Peyer's patch (tissue), 4 donors: ENCODE data around the gene ANAPC15. TPM values are rescaled to one million over a fixed set of nuclear protein-coding genes. Genes with fewer than 3 reads are reported as not detected.
A peak's percentile ranks its signal among the peaks of the same experiment; 100 is the strongest.

ENCODE experiments used
- DNase-seq, 3 donors: peaks; one replicate each; pipeline ENCODE4 v3.0.0-alpha.2; 2017 to 2019
- H3K27ac ChIP-seq, 4 donors: fragments of 200-600 bp; sonication (generic); one replicate each; pipeline ENCODE4 v1.5.1; 2016 to 2019
- H3K27me3 ChIP-seq, 2 donors: fragments of 200-600 bp; sonication (generic); one replicate each; pipeline ENCODE4 v1.5.1; 2019
- H3K36me3 ChIP-seq, 3 donors: fragments of 200-600 bp; sonication (generic); one replicate each; pipeline ENCODE4 v1.5.1; 2016 to 2019
- H3K4me1 ChIP-seq, 4 donors: fragments of 200-600 bp; sonication (generic); one replicate each; pipeline ENCODE4 v1.5.1; 2016 to 2019
- H3K4me3 ChIP-seq, 4 donors: fragments of 200-600 bp; sonication (generic); 1 replicate in 3 of 4; 2 replicates in 1 of 4; pipeline ENCODE4 v1.5.1; 2016 to 2019; ENCODE audit warnings: mild to moderate bottlenecking in 1 of 4
- H3K9me3 ChIP-seq, 4 donors: fragments of 200-600 bp; sonication (generic); one replicate each; pipeline ENCODE4 v1.5.1; 2016 to 2019; ENCODE audit warnings: mild to moderate bottlenecking in 1 of 4
- POLR2A ChIP-seq, 2 donors: fragments of 450-650 bp; IDR thresholded peaks; one replicate each; pipeline ENCODE4 v1.5.1; 2017; ENCODE audit warnings: antibody characterized with exemption in 2 of 2, mild to moderate bottlenecking in 2 of 2, moderate library complexity in 2 of 2
- total RNA-seq, 4 donors: library from RNA; depleted of rRNA; stranded (reverse); fragments of >200 nt; gene quantifications; one replicate each; pipeline ENCODE4 v1.1.0, GENCODE V29; 2016
- TF ChIP-seq, protein P1 (sequence below), 6 experiments: fragments of 450-650 bp in 4 of 6; fragments of 200-600 bp in 2 of 6; sonication (generic) in 1 of 6; IDR thresholded peaks; one replicate each; pipeline ENCODE4 v1.5.1; 2017 to 2019; ENCODE audit warnings: antibody characterized with exemption in 6 of 6, mild to moderate bottlenecking in 3 of 6, moderate library complexity in 1 of 6

The ANAPC15 gene
- total RNA-seq, 4 donors from 2014 or later = 24.5 to 56.1 (median 43.0) TPM

DNA sequence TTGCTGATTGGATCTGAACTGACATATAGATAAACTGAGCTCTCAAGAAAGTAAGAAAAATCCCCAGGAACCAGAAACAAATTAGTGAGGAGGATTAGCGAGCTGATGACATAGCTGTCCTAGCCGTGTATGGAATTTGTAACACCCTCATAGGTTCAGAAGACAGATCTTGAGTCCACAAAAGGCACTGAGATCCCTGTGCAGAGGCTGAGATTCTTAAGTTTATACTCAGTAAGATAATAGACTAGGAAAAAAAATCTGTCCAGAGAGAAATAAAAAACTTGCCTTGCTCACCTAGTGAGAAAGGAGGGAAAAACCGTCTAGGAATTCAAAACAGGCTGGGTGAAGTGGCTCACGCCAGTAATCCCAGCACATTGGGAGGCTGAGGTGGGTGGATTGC, 36.7 kb downstream of the ANAPC15 start:
- Histone ChIP-seq H3K4me1 (peaks cover 0 to 19% (median 0%) of the 10 kb centered on the region in 4 donors), H3K9me3 (no peaks in the 10 kb centered on the region), H3K27ac (no peak overlapping the region), H3K36me3 (peaks cover 0 to 6% (median 0%) of the 10 kb centered on the region in 3 donors), H3K4me3 (no peak overlapping the region), H3K27me3 (no peaks in the 10 kb centered on the region)
- no peak for TF ChIP-seq POLR2A (IDR thresholded peaks at IDR 0.05)
- TF ChIP-seq, protein P1, sequence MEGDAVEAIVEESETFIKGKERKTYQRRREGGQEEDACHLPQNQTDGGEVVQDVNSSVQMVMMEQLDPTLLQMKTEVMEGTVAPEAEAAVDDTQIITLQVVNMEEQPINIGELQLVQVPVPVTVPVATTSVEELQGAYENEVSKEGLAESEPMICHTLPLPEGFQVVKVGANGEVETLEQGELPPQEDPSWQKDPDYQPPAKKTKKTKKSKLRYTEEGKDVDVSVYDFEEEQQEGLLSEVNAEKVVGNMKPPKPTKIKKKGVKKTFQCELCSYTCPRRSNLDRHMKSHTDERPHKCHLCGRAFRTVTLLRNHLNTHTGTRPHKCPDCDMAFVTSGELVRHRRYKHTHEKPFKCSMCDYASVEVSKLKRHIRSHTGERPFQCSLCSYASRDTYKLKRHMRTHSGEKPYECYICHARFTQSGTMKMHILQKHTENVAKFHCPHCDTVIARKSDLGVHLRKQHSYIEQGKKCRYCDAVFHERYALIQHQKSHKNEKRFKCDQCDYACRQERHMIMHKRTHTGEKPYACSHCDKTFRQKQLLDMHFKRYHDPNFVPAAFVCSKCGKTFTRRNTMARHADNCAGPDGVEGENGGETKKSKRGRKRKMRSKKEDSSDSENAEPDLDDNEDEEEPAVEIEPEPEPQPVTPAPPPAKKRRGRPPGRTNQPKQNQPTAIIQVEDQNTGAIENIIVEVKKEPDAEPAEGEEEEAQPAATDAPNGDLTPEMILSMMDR (IDR thresholded peaks at IDR 0.05) = no peak
- DNase-seq = no peak

DNA sequence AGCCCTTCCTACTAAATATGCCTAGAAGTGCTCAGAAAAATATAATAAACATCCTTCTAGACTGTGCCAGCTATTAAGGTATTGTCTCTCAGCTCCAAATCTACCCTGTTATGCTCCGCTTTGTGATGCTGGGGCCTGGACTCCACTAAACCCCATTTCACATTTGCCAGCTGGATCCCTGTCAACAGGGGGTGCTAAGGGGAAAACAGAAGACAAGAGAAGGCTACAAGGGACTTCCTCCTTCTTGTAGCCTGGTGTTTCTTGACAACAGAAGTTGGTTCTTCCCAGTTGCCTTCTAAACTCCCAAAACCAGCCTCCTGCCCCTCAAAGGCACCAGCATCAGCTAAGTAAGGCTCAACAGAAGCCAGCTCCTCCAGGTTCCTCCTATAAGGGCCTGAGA, 37.4 kb downstream of the ANAPC15 start:
- H3K4me3 ChIP-seq = no peak overlapping the region
- H3K27ac ChIP-seq = no peak overlapping the region
- H3K9me3 ChIP-seq = no peaks in the 10 kb centered on the region
- TF ChIP-seq POLR2A (IDR thresholded peaks at IDR 0.05) = no peak
- TF ChIP-seq, protein P1 (IDR thresholded peaks at IDR 0.05) = no peak
- peaks cover 0 to 6% (median 0%) of the 10 kb centered on the region in 3 donors for H3K36me3 ChIP-seq
- peaks cover 0 to 25% (median 1%) of the 10 kb centered on the region in 4 donors for H3K4me1 ChIP-seq
- no peaks in the 10 kb centered on the region for H3K27me3 ChIP-seq
- DNase-seq = no peak

DNA sequence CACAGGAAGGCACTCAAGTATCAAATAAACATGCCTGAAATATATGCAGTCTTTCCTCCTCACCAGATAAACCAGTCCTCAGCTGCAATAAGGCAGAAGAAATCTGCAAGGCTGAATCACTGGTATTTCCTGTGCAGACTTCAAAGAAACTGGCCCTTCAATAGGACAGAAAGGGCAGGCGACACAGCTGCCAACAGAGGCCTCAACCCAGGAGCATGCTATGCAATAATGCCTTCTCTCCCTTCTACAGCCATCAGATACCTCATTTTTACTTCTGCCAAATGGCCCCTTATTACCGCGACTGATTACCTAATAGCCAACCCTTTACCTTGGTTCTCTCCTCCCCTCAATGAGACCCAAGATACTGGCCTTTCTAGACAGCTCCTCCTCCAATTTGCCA, 40.1 kb downstream of the ANAPC15 start:
- DNase-seq = no peak
- Histone ChIP-seq H3K27ac (peak overlapping the region in 1 of 4 donors; percentile 28), H3K4me1 (peaks cover 0 to 31% (median 5%) of the 10 kb centered on the region in 4 donors), H3K27me3 (no peaks in the 10 kb centered on the region), H3K4me3 (no peak overlapping the region), H3K36me3 (peaks cover 0 to 15% (median 0%) of the 10 kb centered on the region in 3 donors), H3K9me3 (no peaks in the 10 kb centered on the region)
- TF ChIP-seq, protein P1 (IDR thresholded peaks at IDR 0.05) = no peak
- no peak for TF ChIP-seq POLR2A (IDR thresholded peaks at IDR 0.05)

DNA sequence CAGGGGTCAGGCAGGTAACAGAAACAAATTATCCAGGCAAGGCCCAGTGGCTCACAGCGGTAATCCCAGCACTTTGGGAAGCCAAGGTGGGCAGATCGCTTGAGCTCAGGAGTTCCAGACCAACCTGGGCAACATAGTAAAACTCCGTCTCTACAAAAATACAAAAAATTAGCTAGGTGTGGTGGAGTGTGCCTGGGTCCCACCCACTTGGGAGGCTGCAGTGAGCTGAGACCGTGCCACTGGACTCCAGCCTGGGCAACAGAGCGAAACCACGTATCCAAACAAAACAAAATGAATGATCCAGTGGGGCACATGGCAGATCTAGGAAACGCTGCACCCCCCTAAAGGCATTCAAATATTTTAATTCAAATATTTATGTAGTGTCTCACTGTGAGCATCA, 42.0 kb downstream of the ANAPC15 start:
- Histone ChIP-seq H3K4me3 (no peak overlapping the region), H3K27ac (peak overlapping the region; percentile 25 to 82 (median 50)), H3K9me3 (no peaks in the 10 kb centered on the region), H3K36me3 (peaks cover 0 to 9% (median 0%) of the 10 kb centered on the region in 3 donors), H3K27me3 (no peaks in the 10 kb centered on the region), H3K4me1 (peaks cover 0 to 37% (median 5%) of the 10 kb centered on the region in 4 donors)
- TF ChIP-seq POLR2A (IDR thresholded peaks at IDR 0.05) = no peak
- TF ChIP-seq, protein P1 (IDR thresholded peaks at IDR 0.05) = no peak
- DNase-seq = no peak

DNA sequence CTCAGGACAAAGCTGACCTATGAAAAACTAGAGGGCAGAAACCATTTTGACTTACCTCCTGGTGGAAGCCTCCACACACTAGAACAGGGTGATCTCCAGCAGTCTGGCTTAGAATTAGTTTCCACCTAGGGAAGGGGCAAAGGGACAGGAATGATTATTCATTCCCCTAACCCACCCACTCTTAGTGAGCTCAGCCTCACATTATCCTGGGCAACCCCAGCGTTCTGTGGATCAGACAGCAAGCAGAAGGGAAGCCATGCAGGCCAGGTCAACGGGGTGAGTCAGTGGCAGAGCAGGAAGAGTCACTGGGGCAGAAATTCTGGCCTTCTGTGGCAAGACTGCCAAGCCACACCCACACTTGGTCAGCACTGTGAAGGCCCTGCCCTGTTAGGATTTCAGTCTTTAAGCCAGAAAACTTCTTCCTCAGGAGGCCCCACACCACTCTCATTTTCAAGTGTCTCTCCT, 42.7 kb downstream of the ANAPC15 start:
- no peaks in the 10 kb centered on the region for H3K9me3 ChIP-seq
- peak; percentile 26 to 87 (median 74) for DNase-seq
- H3K4me1 ChIP-seq = peaks cover 0 to 37% (median 5%) of the 10 kb centered on the region in 4 donors
- H3K27ac ChIP-seq = peak overlapping the region; percentile 31 to 82 (median 54)
- no peaks in the 10 kb centered on the region for H3K27me3 ChIP-seq
- peak overlapping the region in 1 of 4 donors; percentile 5 for H3K4me3 ChIP-seq
- no peak for TF ChIP-seq POLR2A (IDR thresholded peaks at IDR 0.05)
- TF ChIP-seq, protein P1 (IDR thresholded peaks at IDR 0.05) = no peak
- peaks cover 0 to 9% (median 0%) of the 10 kb centered on the region in 3 donors for H3K36me3 ChIP-seq
